IMR-90 (cell line): Measurements from ENCODE around the gene HSF2BP. TPM values are rescaled to one million over a fixed set of nuclear protein-coding genes. Genes with fewer than 3 reads are reported as not detected.

Experiments
- ATAC-seq: fragments of 200-7000 bp; cut with Tn5 transposase; 2 replicates; pipeline ENCODE4 v1.9.1; 2020; ENCODE audit warnings: low read depth, mild to moderate bottlenecking, moderate library complexity
- BruUV-seq: library from RNA; stranded (reverse); fragments of 400-500 nt; replicated peaks from 2 replicates; lab custom pipeline; 2021; lab: Mats Ljungman, UMichigan
- CTCF ChIA-PET: fragments of 300-600 bp; formaldehyde crosslinking; extraction: SDS; loops from one replicate; lab custom pipeline; 2021; ENCODE audit warnings: antibody characterized with exemption; lab: Yijun Ruan, JAX
- POLR2A ChIA-PET: fragments of 300-600 bp; sonication (Branson Sonifier 250); formaldehyde crosslinking; loops from one replicate; lab custom pipeline; 2022; ENCODE audit warnings: antibody characterized with exemption; ENCODE audit not compliant: unreplicated experiment; lab: Charles Lee
- DNase-seq: peaks from one replicate; pipeline ENCODE4 v3.0.0; 2013
- H2AFZ ChIP-seq: replicated peaks from 2 replicates; pipeline ENCODE3; 2013; ENCODE audit warnings: low read length, mild to moderate bottlenecking; ENCODE audit not compliant: poor library complexity
- H2AK5ac ChIP-seq: 2 replicates; pipeline ENCODE4 v1.6.1; 2013; ENCODE audit warnings: low read depth, low read length, inconsistent platforms
- H2AK9ac ChIP-seq: replicated peaks from 2 replicates; pipeline ENCODE3; 2013; ENCODE audit warnings: mild to moderate bottlenecking, low read depth, low read length, moderate library complexity; ENCODE audit not compliant: poor library complexity
- H2BK120ac ChIP-seq: 2 replicates; pipeline ENCODE4 v1.6.1; 2013; ENCODE audit warnings: low read depth, low read length, inconsistent platforms
- H2BK15ac ChIP-seq: 3 replicates; pipeline ENCODE4 v1.6.1; 2013; ENCODE audit warnings: low read depth, low read length, inconsistent platforms
- H2BK20ac ChIP-seq: 2 replicates; pipeline ENCODE4 v1.6.1; 2013; ENCODE audit warnings: low read depth, mild to moderate bottlenecking, inconsistent platforms, low read length, moderate library complexity
- H2BK5ac ChIP-seq: 2 replicates; pipeline ENCODE4 v1.6.1; 2013; ENCODE audit warnings: mild to moderate bottlenecking, low read depth, low read length, inconsistent platforms; ENCODE audit not compliant: poor library complexity, severe bottlenecking
- H3K14ac ChIP-seq: replicated peaks from 2 replicates; pipeline ENCODE4 v1.6.1; 2013; ENCODE audit warnings: low read depth, low read length, inconsistent platforms
- H3K18ac ChIP-seq: 2 replicates; pipeline ENCODE4 v1.6.1; 2013; ENCODE audit warnings: low read depth, low read length, control low read depth
- H3K23ac ChIP-seq: 2 replicates; pipeline ENCODE4 v1.6.1; 2013; ENCODE audit warnings: low read depth, low read length, inconsistent platforms
- H3K27ac ChIP-seq: 2 replicates; pipeline ENCODE4 v1.5.1; 2013; ENCODE audit warnings: mild to moderate bottlenecking, control low read depth, low read length; ENCODE audit not compliant: insufficient read depth
- H3K27me3 ChIP-seq: 2 replicates; pipeline ENCODE4 v1.6.1; 2013; ENCODE audit warnings: low read length; ENCODE audit not compliant: control insufficient read depth, insufficient read depth
- H3K36me3 ChIP-seq: 2 replicates; pipeline ENCODE4 v1.6.1; 2013; ENCODE audit warnings: low read length, mixed read lengths; ENCODE audit not compliant: control insufficient read depth, insufficient read depth
- H3K4ac ChIP-seq: 2 replicates; pipeline ENCODE4 v1.6.1; 2013; ENCODE audit warnings: low read depth, low read length, inconsistent platforms
- H3K4me1 ChIP-seq: 2 replicates; pipeline ENCODE4 v1.6.1; 2013; ENCODE audit warnings: low read length, mixed read lengths; ENCODE audit not compliant: control insufficient read depth, insufficient read depth
- H3K4me2 ChIP-seq: 2 replicates; pipeline ENCODE4 v1.6.1; 2013; ENCODE audit warnings: low read depth, mild to moderate bottlenecking, control low read depth, low read length, moderate library complexity
- H3K4me3 ChIP-seq: 2 replicates; pipeline ENCODE4 v1.5.1; 2013; ENCODE audit warnings: low read depth, mild to moderate bottlenecking, control low read depth, low read length, moderate library complexity; ENCODE audit not compliant: insufficient read depth
- H3K56ac ChIP-seq: 2 replicates; pipeline ENCODE4 v1.6.1; 2013; ENCODE audit warnings: low read length, inconsistent platforms; ENCODE audit not compliant: insufficient read depth; ENCODE audit errors: extremely low read depth
- H3K79me1 ChIP-seq, 2 experiments: 2 replicates each; pipeline ENCODE4 v1.6.1; 2013; ENCODE audit warnings: low read length in 2 of 2, inconsistent platforms in 1 of 2, low read depth in 1 of 2
- H3K9ac ChIP-seq: 2 replicates; pipeline ENCODE4 v1.6.1; 2013; ENCODE audit warnings: low read depth, low read length, control low read depth
- H3K9me1 ChIP-seq: 2 replicates; pipeline ENCODE4 v1.6.1; 2013; ENCODE audit warnings: low read length, inconsistent platforms; ENCODE audit not compliant: insufficient read depth
- H3K9me3 ChIP-seq: 2 replicates; pipeline ENCODE4 v1.6.1; 2013; ENCODE audit warnings: low read length; ENCODE audit not compliant: control insufficient read depth, insufficient read depth
- H4K20me1 ChIP-seq: 2 replicates; pipeline ENCODE4 v1.6.1; 2013; ENCODE audit warnings: low read length, inconsistent platforms; ENCODE audit not compliant: insufficient read depth
- H4K5ac ChIP-seq: 2 replicates; pipeline ENCODE4 v1.6.1; 2013; ENCODE audit warnings: mild to moderate bottlenecking, low read depth, low read length, control low read depth
- H4K8ac ChIP-seq, 2 experiments: 2 replicates each; pipeline ENCODE4 v1.6.1; 2013; ENCODE audit warnings: low read depth in 2 of 2, low read length in 2 of 2, control low read depth in 1 of 2, inconsistent platforms in 1 of 2
- H4K91ac ChIP-seq: 2 replicates; pipeline ENCODE4 v1.6.1; 2013; ENCODE audit warnings: low read depth, low read length, inconsistent platforms; ENCODE audit not compliant: insufficient read depth
- MAFK ChIP-seq: IDR thresholded peaks from 2 replicates; pipeline ENCODE4 v1.6.1; 2012; ENCODE audit warnings: low read depth, low read length, improper control_type of control experiment
- MAZ ChIP-seq: IDR thresholded peaks from 2 replicates; pipeline ENCODE4 v1.6.1; 2012; ENCODE audit warnings: low read depth, mild to moderate bottlenecking, low read length, improper control_type of control experiment, moderate library complexity, borderline replicate concordance
- RAD21 ChIP-seq: IDR thresholded peaks from 2 replicates; pipeline ENCODE4 v1.6.1; 2012; ENCODE audit warnings: low read length, improper control_type of control experiment
- WGBS, 2 experiments: methylation state at CpG; one replicate each; pipeline versions ENCODE4 v1.1.5 to v1.1.7; 2013; ENCODE audit warnings: missing lambda C conversion rate in 2 of 2; ENCODE audit not compliant: insufficient read length in 1 of 2; ENCODE audit errors: extremely low coverage in 2 of 2; 5-methylcytosine and 5-hydroxymethylcytosine counted together
- dilution Hi-C: fragments of 300-500 bp; cut with HindIII; formaldehyde crosslinking; loops from one replicate; pipeline ENCODE4 v1.14.3; 2018; ENCODE audit warnings: low sequenced_read_pairs; ENCODE audit not compliant: unreplicated experiment
- in situ Hi-C: fragments of 300-500 bp; cut with MboI; formaldehyde crosslinking; loops from 3 replicates; pipeline ENCODE4 v1.14.3; 2019; ENCODE audit warnings: low sequenced_read_pairs, inconsistent platforms, mixed read lengths
- intact Hi-C: fragments of 100-400 bp; cut with micrococcal nuclease; formaldehyde crosslinking; loops from 2 replicates; pipeline ENCODE4 v1.10.0; 2022
- polyA plus RNA-seq, 3 experiments: library from polyadenylated mRNA; depleted of rRNA; stranded (reverse); fragments of >200 nt; gene quantifications; 2 replicates each; pipeline ENCODE4 v1.2.3, GENCODE V29; 2012; ENCODE audit warnings: low replicate concordance in 1 of 3
- total RNA-seq: library from RNA; depleted of rRNA; stranded (reverse); fragments of >200 nt; gene quantifications from 2 replicates; pipeline ENCODE4 v1.2.3, GENCODE V29; 2012
- TF ChIP-seq, protein P1 (sequence below): conservative IDR thresholded peaks from 2 replicates; pipeline ENCODE4 v1.5.1; 2012; ENCODE audit warnings: mild to moderate bottlenecking, low read depth, low read length, improper control_type of control experiment

Gene HSF2BP
- total and polyA plus RNA-seq, 2 of the 4 experiments (the other 2 are of a cell fraction): 0.87 to 0.90 TPM

DNA sequence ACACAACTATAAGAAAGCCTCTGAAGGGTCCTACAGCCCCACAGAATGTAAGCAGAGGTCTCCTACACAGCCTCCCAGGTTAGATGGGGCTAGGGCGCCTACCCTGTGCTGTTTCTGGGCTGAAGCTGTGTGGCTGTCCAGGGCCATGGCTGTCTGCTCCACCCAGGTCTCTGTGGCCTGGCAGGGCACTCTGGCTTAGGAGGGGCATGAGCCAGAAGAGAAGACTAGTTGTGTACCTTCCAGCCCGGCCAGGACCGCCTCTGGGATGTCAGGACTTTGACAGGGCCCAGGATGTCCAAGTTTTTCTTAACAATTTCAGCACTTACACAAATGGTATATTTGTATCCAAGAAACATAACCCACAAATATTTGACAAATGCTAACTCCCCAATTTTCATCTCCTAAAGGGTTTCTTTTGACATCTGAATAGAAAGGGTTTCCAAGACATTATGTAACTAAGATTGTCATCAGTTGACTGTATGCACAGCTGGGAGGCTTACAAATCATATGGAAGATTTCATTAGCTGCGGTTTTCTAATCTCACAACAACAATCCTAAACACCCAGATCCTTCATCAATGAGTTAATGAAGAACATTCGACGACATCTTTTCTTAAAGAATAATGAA lies 80.5 kb downstream of the HSF2BP start (continued):
- TF ChIP-seq MAZ: no peak

DNA sequence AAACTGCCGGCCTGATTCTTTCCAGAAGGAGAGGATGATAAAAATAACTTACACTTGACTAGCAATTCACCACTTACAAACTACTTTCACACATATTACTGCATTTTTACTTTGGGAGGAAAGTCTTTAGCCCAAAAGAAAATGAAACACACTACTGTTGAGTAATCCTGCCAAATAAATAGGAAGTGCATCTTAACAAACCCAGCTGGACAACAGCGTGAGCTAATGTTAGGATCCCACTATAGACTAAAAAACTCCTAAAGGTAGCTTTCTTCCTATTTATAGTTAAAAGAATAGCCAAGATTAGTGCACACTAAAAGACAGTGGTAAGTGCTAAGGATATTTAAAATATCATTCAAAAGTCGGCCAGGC lies 83.8 kb downstream of the HSF2BP start:
- CTCF ChIA-PET: interaction anchor here (0.9 kb wide), 1 partner anchor 36 kb away, joined by 3 read pairs; no protein-coding TSS in a partner anchor
- no CpG with 5 or more reads among the region's 3 CpGs for WGBS, 2 experiments
- TF ChIP-seq, protein P1, sequence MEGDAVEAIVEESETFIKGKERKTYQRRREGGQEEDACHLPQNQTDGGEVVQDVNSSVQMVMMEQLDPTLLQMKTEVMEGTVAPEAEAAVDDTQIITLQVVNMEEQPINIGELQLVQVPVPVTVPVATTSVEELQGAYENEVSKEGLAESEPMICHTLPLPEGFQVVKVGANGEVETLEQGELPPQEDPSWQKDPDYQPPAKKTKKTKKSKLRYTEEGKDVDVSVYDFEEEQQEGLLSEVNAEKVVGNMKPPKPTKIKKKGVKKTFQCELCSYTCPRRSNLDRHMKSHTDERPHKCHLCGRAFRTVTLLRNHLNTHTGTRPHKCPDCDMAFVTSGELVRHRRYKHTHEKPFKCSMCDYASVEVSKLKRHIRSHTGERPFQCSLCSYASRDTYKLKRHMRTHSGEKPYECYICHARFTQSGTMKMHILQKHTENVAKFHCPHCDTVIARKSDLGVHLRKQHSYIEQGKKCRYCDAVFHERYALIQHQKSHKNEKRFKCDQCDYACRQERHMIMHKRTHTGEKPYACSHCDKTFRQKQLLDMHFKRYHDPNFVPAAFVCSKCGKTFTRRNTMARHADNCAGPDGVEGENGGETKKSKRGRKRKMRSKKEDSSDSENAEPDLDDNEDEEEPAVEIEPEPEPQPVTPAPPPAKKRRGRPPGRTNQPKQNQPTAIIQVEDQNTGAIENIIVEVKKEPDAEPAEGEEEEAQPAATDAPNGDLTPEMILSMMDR: no peak
- TF ChIP-seq MAFK: no peak
- TF ChIP-seq RAD21: no peak

More for the DNA sequence above, 83.8 kb downstream of the HSF2BP start:
- no peak overlapping the region for H3K27ac ChIP-seq
- H4K20me1 ChIP-seq: no peaks in the 10 kb centered on the region
- ATAC-seq (no peak), DNase-seq (no peak)
- H2BK15ac ChIP-seq: no peak overlapping the region
- no peak overlapping the region for H2AK9ac ChIP-seq
- no peak overlapping the region for H4K5ac ChIP-seq
- no peak overlapping the region for H3K18ac ChIP-seq
- H3K27me3 ChIP-seq: peaks cover 8% of the 10 kb centered on the region
- POLR2A ChIA-PET: no interaction called here
- H3K4me1 ChIP-seq: peaks cover 10% of the 10 kb centered on the region; the same call in 1 of the 2 replicates
- no peak overlapping the region for H2BK20ac ChIP-seq
- no peaks in the 10 kb centered on the region; the same call in 1 of the 2 replicates for H3K9me1 ChIP-seq
- no peak overlapping the region for H2AK5ac ChIP-seq
- H3K56ac ChIP-seq: no peak overlapping the region
- H3K4me2 ChIP-seq: no peak overlapping the region
- H4K8ac ChIP-seq: no peak overlapping the region
- no peak overlapping the region for H2BK5ac ChIP-seq
- intact Hi-C loops (no loop called here), dilution Hi-C loops (no loop called here), in situ Hi-C loops (no loop called here)
- H3K9ac ChIP-seq: no peak overlapping the region
- no peak overlapping the region for H2BK120ac ChIP-seq
- no peaks in the 10 kb centered on the region for H3K79me1 ChIP-seq
- no peaks in the 10 kb centered on the region for H3K9me3 ChIP-seq
- H3K14ac ChIP-seq: no peak overlapping the region
- no peak overlapping the region for H2AFZ ChIP-seq
- H3K23ac ChIP-seq: no peak overlapping the region
- no peaks in the 10 kb centered on the region for H3K36me3 ChIP-seq
- H4K91ac ChIP-seq: no peak overlapping the region
- no peak overlapping the region for H3K4ac ChIP-seq
- BruUV-seq: no TSS peak
- no peak overlapping the region for H3K4me3 ChIP-seq
